IPS-NIHi7 (cell line): ENCODE data around the gene ODAD3.
"Not testable (repeated sequence)": the region's sequence is repeated elsewhere in the genome, so short reads cannot be mapped to it uniquely, and the experiment has no call there.

ENCODE experiments used
- DNase-seq: peaks from one replicate; pipeline ENCODE4 v3.0.0; 2012; ENCODE audit warnings: mixed read lengths; ENCODE audit errors: extremely low spot score

ODAD3 gene

GRCh38 chr19:11437955-11438354, 3.0 kb upstream of the ODAD3 start:
- DNase-seq = no peak

- no peak for DNase-seq
Measured at GRCh38 chr19:11435833-11436313, 952 bp upstream of the ODAD3 start.

- DNase-seq = no peak
Measured at GRCh38 chr19:11434703-11435056, 241 bp downstream of the ODAD3 start.

GRCh38 chr19:11433526-11433925, 1.4 kb downstream of the ODAD3 start:
- not testable (repeated sequence) for DNase-seq

GRCh38 chr19:11426656-11427055, 8.3 kb downstream of the ODAD3 start:
- no peak for DNase-seq

- peak; percentile 66 for DNase-seq
Measured at GRCh38 chr19:11425719-11426457, 9.0 kb downstream of the ODAD3 start.

GRCh38 chr19:11423791-11424181, 11.1 kb downstream of the ODAD3 start:
- DNase-seq = peak; percentile 8

GRCh38 chr19:11423164-11423790, 11.6 kb downstream of the ODAD3 start:
- no peak for DNase-seq

GRCh38 chr19:11422163-11423065, 12.5 kb downstream of the ODAD3 start:
- DNase-seq = peak; percentile 91

GRCh38 chr19:11421371-11422098, 13.4 kb downstream of the ODAD3 start:
- DNase-seq = peak; percentile 85

GRCh38 chr19:11420429-11421370, 14.2 kb downstream of the ODAD3 start:
- DNase-seq = no peak

GRCh38 chr19:11418549-11419506, 16.1 kb downstream of the ODAD3 start, which contains the start of gene RGL3:
TSS of gene RGL3 (minus strand) at chr19:11419314. CDS start at chr19:11419278, 36 bp downstream.
- peak; percentile 81 for DNase-seq

- peak; percentile 51 for DNase-seq
Measured at GRCh38 chr19:11418094-11418548, 16.8 kb downstream of the ODAD3 start.

- no peak for DNase-seq
Measured at GRCh38 chr19:11416346-11417052, 18.4 kb downstream of the ODAD3 start.

GRCh38 chr19:11414544-11414943, 20.4 kb downstream of the ODAD3 start:
- no peak for DNase-seq

GRCh38 chr19:11410682-11411081, 24.2 kb downstream of the ODAD3 start:
- no peak for DNase-seq

GRCh38 chr19:11408591-11408990, 26.3 kb downstream of the ODAD3 start:
- DNase-seq = no peak

GRCh38 chr19:11406703-11407236, 28.2 kb downstream of the ODAD3 start:
- DNase-seq = not testable (repeated sequence)
